GM21515 (cell line): ENCODE measurements around the gene CPNE5.

ENCODE experiments used
- ATAC-seq: cut with Tn5 transposase; IDR thresholded peaks from one replicate; pipeline ENCODE4 v1.9.1; 2021; ENCODE audit not compliant: unreplicated experiment

The CPNE5 gene

DNA sequence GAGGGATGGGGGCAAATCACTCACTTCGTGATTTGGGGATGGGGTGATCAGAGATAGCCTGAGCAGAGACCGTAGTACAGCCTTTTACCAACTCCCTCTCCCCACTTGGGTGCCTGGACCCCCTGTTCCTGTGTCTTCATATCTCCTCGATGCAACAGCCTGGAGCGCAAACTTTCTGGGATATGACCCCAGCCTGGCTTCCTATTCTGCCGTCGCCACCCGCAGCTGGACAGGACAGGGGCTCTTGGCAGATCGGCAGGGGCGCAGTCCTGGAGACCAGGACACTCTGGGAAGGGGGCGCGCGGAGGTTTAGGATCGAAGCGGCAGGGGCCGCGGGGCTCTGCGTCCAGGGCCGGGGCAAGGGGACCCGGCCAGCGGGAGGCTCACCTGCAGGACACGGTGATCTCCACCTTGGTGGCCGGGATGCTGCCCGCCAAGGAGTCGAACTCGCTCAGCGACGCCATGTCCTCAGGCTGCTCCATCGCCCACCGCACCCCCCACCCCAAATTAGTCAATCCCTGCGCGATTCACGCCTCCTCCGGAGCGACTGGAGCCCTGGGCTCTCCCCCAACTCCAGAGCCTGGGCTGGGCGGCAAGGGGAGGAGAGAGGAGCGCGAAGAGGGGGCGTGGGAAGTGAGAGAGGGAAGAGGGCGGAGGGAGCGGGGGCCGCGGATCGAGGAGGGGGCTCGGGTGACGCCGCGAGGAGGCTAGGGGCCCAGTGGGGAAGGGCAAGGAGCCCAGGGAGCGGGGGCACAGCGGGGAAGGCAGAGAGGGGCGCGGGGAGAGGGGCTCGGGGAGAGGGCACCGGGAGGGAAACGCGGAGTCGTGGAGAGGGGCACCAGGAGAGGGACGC lies at the start of gene CPNE5:
Gene CPNE5, minus strand, starts transcription at position 549 of the 853 bp plus-strand sequence. Its CDS starts 67 bp downstream, at position 482.
- no peak for ATAC-seq

DNA sequence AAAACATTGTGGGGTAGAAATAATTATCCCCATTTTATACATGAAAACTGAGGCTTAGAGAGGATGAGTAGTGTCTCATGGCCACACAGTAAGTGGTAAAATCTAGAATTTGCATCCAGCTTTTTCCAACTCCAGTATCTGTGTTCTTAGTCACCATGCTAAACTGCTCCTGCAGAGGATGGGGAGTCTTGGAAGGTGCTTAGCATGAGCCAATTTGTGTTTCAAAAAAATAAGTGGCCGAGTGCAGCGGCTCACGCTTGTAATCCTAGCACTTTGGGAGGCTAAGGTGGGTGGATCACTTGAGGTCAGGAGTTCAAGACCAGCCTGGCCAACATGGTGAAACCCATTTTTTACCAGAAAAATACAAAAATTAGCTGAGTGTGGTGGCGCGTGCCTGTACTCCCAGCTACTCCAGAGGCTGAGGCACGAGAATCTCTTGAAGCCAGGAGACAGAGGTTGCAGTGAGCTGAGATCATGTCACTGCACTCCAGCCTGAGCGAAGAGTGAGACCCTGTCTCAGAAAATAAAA lies 48.9 kb upstream of the CPNE5 start:
- no peak for ATAC-seq

DNA sequence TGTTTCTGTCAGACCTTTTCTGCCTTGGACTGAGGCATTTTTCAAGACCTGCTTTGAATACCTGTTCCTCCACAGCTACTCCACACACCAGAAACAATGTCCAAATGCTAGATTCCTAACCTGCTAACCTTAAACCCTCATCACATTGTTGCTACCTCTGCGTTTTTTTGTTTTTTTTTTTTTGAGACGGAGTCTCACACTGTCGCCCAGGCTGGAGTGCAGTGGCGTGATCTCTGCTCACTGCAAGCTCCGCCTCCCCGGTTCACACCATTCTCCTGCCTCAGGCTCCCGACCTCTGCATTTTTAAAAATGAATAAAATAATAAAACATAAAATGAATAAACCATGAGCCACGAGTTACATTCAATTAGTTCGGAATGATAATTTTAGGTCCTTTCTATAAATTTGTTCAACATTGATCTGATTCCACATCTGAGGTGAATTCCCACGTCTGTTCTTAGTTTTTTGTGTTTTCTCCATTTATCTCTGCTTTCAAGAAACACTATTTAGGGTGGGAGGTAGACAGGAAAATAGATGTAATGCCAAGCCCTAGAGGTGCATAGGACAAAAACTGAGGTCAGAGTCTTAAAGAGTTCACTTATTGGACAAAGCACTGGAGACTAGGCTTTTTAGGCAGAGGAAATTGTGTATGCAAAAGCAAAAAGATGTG lies 47.8 kb upstream of the CPNE5 start:
- ATAC-seq = no peak

DNA sequence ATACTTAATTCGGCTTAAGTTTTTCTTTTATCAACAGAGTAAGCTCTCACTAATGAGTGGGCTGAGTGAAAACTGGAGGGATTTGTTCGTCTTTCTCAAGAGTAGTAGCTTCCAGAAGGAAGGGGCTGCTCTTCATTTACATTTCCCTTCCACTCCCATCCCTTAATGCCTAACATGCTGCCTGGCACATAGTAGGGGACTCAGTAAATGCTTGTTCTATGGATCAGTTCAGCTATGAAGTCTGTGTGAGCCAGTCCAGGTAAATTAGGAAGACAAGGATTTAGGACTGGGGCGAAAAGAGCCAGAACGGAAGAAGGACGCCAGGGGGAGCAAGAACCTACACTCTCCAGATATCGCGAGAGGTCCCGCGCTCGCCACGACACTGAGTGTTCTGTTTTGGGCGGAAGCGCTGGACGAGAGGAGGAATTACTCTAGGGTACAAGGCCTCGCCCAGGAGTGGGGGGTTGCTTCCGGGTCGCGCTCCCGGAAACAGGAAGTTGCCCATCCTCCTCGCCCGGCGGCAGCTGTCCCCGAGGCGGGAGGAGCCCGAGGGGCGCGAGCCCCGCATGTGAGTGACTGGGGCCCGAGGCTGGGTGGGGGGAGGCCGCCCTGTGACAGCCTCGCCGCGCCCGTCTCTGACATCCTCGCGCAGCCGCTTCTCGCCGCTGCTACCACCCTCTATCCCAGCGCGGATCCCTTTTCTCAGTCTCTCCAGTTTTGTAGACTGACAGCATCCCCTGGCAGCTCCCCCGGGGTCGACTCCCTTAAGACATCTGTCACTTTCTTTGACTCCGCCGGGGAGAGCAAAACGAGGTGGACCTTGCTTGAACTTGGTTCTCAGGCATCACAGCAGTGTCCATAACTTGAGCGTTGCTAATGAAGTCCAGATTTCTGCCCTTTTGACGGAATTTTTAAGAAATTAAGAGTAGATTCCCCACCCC lies 46.5 kb upstream of the CPNE5 start, which contains the start of gene C6orf89:
Gene C6orf89, plus strand, starts transcription at position 492 of the 941 bp plus-strand sequence. CDS start 13,493 bp downstream, outside the sequence.
- peak; percentile 96 for ATAC-seq

DNA sequence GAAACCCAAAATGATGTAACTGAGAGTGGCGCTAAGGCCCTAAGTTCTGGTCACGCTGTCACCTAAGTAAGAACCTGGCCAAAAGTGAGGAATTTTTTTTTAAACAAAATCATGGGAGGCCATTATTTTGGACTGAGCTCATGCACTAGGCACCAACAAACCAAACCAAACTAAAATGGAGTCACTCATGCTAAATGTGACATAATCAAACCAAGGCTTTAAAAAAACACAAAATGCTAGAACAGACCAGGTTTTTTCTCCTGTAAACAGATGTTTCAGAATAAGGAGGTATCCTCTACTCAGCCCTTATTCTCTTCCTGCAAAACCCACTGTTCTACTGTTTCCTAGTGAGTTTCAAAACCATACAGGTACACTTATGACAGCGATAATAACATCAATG lies 45.4 kb upstream of the CPNE5 start:
- no peak for ATAC-seq

DNA sequence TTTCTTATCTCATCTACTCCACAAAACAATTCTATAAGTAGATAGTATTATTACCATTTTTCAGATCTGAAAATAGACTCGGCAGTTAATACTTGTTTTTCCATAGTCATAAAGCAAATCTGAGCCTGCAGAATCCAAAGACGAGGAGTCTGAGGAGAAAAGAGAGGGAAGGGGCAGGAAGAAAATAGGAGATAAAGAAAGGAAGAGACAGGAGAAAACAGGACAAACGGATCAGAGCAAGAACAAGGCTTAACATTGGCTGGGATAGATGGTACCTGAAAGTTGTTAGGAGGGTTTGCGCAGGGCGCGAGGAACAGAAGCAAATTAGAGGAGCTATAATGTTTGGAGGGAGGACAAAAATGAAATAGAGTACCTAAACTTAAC lies 36.0 kb upstream of the CPNE5 start:
- ATAC-seq = no peak

DNA sequence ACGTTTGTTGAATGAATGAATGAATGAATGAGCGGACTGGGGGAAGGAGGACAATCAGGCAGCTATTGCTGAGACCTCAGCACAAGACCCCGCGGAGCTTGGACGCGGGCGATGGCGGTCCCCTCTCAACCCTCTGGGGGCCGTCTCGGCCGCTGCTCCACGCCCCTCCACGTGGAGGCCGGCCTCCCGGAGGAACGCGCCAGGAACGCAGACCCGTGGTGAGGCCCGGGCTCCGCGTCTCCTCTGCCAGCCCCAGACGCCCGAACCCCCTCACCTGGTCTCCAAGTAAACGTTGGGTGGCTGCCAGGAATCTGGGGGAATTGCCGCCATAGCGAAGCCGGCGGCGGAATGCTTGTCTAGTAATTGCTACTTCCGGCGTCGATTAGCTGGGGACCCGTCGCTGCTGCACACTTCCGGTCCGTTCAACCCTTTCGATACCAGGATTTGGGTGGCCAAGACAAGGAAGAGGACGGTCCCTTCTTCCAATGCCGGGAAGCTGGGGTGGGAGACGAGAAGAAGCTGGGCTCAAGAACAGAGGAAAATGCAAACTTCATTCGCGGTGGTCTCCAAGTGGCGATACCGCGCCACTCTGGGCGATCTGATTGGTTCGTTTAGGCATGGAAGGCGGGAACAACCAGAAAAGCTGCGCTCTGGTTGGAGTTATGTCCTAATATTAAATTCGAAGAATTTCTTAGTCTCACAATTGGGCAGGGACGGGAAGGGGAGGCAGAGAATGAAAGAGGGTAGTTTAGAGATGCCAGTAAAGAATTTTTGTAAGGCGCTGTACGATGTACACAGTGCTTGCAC lies 35.4 kb upstream of the CPNE5 start, which contains the start of gene PPIL1:
Gene PPIL1, minus strand, starts transcription at position 361 of the 807 bp plus-strand sequence. Its CDS starts 31 bp downstream, at position 330.
- ATAC-seq = peak; percentile 79

DNA sequence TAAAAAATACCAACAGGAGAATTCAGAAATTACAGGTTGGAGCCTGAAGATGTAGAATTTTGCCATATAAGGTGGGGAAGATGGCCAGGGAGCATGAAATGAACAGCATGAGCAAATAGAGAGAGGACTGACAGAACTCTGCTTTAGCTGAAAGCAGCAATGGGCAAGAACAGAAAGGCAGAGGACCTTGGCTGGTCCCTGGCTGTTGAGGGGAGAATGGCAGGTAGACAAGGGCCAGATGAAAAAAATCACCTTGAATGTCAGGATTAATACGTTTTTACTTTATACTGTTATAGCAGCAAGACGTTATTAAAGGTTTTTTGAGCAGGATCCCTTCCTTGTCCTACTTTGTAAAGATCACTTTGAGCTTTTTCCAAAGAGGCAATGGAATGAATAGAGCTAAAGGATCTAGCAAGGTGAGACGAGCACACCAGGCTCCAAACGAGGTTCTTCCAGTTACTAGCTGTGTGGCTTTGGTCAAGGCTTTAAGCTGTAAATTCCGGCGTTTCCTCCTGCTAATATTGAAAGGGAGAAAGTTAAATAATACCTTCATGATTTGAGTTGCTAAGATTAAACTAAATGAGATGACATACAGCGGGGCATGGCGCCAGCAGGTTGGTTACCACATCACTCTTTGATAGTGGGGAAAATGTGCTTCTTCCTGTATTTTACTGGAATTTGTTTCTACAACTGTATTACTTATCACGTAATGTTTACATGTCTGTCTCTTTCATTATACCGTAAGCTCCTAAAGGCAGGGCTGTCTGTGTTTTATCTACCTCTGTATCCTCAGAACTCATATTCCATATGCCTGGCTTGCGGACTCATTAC lies 34.6 kb upstream of the CPNE5 start:
- ATAC-seq = no peak

DNA sequence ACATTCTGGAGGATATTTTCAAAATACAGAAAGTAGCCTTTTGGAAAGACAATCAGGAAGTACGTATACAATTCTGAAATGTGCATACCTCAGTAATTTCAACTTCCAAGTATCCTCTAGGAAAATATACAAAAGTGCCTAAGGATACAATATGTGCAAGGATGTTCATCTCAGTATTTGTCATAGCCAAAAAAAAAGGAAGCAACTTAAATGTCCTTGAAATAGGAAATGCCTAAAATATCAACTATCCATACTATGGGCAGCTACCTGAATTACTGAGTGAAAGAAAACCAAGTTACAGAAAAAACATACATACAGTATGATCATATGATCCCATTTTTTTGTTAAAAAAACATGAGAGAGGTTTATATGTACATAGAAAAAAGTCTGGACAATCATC lies 33.9 kb upstream of the CPNE5 start:
- no peak for ATAC-seq

DNA sequence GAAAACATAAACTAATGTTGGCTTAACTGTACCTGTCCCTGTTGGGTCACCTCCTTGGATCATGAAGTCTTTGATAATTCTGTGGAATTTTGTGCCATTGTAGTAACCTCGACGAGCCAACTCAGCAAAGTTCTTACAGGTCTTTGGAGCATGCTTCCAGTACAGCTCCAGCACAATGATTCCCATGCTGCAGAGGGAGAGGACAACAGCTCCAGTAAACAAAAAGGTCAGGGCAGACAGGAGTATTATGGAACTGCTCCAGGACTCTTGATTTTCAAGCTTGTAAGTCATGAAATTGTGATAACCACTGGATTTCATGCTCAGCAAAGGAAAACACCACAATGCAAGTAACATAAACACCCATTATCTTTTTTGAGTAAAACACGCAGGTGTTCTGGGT lies 32.4 kb upstream of the CPNE5 start:
- no peak for ATAC-seq

DNA sequence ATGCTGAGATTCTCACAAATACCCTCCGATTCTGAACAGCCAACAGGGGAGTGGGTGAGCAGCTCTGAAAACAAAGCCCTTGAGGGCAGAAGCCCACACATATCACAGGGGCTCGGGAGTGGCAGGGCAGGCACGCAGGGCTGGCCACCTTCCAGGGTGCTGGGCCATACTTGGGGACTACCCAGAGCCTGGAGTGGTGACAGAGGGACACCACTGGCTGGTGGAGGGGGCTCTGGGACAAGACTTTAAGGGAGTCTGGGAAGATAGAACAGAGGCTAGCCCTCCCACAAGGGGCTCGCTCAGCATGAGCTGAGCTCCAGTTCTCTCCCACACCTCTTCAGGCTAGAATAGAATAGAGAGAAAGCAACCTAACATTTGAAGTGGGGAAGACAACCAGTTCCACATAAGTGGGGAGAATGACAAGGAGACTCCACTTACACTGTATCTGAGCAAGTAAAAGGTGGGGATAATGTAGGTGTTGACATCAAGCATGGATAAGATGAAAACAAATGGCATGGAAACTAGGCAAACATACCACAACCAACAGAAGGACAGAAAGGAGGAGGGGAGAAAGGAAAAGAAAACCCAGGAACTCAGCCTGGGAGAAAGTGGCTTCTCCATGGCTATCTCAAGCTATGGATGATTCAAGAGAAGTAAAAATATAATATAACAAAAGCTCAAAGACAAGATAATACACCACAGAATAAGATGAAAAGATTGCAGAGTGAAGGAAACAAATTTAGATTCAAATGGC lies 28.4 kb upstream of the CPNE5 start:
- no peak for ATAC-seq

DNA sequence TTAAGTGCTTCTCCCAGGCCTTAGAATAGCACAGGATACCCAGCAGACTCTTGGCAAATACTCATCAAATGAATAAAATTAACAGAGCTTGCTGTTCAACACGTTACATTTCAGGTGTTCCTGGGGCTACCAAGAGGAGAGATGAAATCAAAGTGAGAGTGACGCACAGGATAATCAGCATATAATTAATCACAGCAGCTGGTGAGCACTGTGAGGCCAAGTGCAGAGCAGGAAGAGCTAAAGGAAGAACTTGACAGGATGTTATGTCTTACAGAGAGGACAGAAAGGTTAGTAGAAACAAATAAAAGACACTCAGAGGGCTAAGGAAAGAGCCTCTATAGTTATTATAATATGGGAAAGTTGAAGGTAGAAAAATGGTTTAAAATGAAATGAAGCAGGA lies 26.6 kb upstream of the CPNE5 start:
- ATAC-seq = no peak

DNA sequence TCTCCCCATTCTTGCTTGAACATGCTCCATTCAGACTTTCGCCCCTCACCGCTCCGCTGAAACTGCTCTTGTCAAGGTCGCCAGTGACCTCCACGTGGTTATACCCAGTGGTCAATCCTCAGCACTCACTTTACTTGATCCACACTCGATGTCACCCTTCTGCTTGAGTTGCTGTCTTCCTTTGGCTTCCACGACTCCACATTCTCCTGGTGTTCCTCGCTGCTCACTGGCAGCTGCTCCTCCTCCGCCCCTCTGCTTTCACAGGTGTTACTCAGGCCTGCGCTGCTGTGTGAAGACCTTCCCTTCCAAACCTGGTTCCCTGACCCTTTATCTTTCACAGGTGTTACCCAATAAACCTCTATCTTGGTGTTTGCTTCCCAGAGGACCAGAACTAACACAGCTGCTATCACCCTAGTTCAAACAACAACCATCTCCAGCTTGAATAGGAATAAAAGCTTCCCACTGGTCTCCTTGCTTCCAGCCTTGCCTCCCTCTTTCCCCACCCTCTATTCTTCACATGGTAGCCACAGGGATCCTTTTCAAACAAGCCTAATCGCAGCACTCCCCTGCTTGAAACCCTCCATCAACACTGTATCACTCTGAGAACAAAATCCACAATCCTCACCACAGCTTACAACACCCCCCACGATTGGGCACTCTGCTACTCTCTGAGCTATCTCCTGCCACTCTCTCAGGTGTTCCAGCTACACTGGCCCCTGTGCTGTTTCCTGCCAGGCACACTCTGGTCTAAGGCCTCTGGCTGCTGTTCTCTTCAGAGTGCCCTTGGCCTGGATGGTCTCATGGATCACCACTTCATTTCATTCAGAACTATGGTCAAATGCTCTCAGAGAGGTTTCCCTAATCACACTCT lies 24.7 kb upstream of the CPNE5 start:
- ATAC-seq = no peak

DNA sequence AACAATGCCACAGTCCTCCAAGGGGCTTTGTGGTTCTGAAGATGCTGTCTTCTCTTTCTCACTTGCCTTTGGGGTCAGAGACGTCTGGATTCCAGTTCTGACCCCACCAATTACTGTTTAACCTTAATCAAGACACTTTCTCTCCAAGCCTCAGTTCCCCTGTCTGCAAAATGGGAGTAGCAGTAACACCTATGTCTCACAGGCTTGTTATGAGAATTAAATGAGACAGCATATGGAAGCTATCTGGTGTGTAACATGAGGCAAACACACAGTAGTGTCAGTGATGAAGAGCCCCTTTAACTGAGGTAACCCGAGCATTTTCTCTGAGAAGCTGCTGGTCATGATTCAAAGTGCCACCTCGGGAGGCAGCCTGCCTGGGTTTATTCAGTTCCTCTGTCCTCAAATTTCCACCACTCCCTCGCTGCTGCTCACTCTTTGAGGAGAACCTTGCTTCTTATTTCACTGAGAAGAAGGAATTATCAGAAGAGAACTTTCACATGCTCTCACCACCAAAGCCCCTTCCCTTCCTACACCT lies 23.7 kb upstream of the CPNE5 start:
- ATAC-seq = no peak

DNA sequence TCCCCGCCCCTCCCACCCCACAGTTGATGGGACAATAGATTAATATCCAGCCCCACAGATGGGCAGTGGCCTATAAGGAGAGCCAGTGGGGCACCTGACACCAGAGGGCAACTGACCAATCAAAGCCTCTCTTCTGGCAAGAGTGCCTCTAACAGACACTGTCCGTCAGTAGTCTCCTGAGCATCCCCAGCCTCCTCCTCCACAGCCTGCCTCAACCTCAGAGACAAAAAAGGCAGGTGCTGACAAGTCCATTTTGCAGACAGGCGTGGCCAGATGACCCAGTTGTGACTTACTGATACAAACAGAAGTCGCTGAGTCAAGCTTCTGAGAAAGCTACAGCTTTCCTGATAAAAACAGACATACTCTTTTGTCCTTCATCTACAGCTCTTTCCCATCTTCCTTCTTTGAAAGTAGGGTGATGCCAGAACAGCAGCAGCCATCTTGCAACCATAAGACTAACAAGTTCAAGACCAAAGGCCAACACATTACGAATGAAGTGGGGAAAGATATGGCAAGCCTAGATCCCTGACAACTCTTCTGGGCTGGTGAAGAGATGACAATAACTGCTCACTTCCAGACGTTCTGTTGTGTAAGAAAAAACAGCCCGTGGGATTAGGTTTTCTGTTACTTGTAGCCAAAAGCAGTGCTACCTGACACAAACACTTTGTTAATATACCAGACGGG lies 23.1 kb upstream of the CPNE5 start:
- no peak for ATAC-seq

DNA sequence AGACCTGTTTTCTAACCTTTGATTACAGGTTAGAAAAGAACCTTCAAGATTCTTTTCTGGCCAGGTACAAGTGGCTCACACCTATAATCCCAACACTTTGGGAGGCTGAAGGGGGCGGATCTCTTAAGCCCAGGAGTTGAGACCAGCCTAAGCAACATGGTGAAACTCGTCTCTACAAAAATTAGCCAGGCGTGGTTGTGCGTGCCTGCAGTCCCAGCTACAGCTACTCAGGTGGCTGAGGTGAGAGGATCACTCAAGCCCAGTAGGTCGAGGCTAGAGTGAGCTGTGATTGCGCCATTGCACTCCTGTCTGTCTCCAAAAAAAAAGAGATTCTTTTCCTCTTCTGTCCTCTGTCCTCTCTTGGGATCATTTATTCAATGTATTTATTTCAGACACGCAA lies 20.9 kb upstream of the CPNE5 start:
- no peak for ATAC-seq
